SU-DHL-6 (cell line): ENCODE measurements around the gene FEN1.

ENCODE experiments used
- H2AFZ ChIP-seq: fragments of 200-600 bp; sonication (generic); 2 replicates; pipeline ENCODE4 v1.6.1; 2014; ENCODE audit warnings: low read depth, mild to moderate bottlenecking, moderate library complexity, mixed read lengths, antibody characterized with exemption, low read length; ENCODE audit not compliant: severe bottlenecking
- H3F3A ChIP-seq: fragments of 200-600 bp; shearing (Covaris generic); 2 replicates; pipeline ENCODE4 v1.6.0; 2016; ENCODE audit warnings: antibody characterized with exemption, mild to moderate bottlenecking; ENCODE audit not compliant: insufficient read depth
- H3K27ac ChIP-seq: fragments of 200-600 bp; sonication (generic); 2 replicates; pipeline ENCODE4 v1.5.1; 2016; ENCODE audit warnings: low read depth, mild to moderate bottlenecking, low read length, moderate library complexity, mixed read lengths
- H3K27me3 ChIP-seq: fragments of 200-600 bp; sonication (generic), shearing (Covaris generic); 2 replicates; pipeline ENCODE4 v1.6.0; 2014; ENCODE audit warnings: mild to moderate bottlenecking, low read length
- H3K36me3 ChIP-seq: fragments of 200-600 bp; sonication (generic); 2 replicates; pipeline ENCODE4 v1.6.1; 2014; ENCODE audit warnings: mild to moderate bottlenecking, low read length, mixed read lengths
- H3K4me2 ChIP-seq: fragments of 300-600, 200-600 bp; shearing (Covaris generic), sonication (generic); 2 replicates; pipeline ENCODE4 v1.6.0; 2014; ENCODE audit warnings: low read length, low read depth, mild to moderate bottlenecking; ENCODE audit not compliant: poor library complexity, severe bottlenecking
- H3K4me3 ChIP-seq: fragments of 200-600 bp; sonication (generic); 2 replicates; pipeline ENCODE4 v1.5.1; 2014; ENCODE audit warnings: antibody characterized with exemption, low read length, mild to moderate bottlenecking, mixed read lengths; ENCODE audit not compliant: insufficient read depth, poor library complexity, severe bottlenecking
- H3K79me2 ChIP-seq: fragments of 200-600 bp; sonication (generic); 2 replicates; pipeline ENCODE4 v1.6.1; 2014; ENCODE audit warnings: mild to moderate bottlenecking, low read length, moderate library complexity; ENCODE audit not compliant: insufficient read depth
- H3K9ac ChIP-seq: fragments of 200-600 bp; sonication (generic); 2 replicates; pipeline ENCODE4 v1.7.0; 2014; ENCODE audit warnings: mild to moderate bottlenecking, low read length
- H3K9me2 ChIP-seq: fragments of 200-600 bp; sonication (generic); replicated peaks from 2 replicates; pipeline ENCODE4 v1.6.1; 2014; ENCODE audit warnings: low read length; ENCODE audit not compliant: insufficient read depth
- H3K9me3 ChIP-seq: fragments of 200-600 bp; sonication (generic); 2 replicates; pipeline ENCODE4 v1.6.1; 2014; ENCODE audit warnings: low read length, mixed read lengths; ENCODE audit not compliant: insufficient read depth
- H4K20me1 ChIP-seq: fragments of 200-600 bp; sonication (generic); 2 replicates; pipeline ENCODE4 v1.6.1; 2014; ENCODE audit warnings: low read depth, mild to moderate bottlenecking, antibody characterized with exemption, low read length, moderate library complexity, mixed read lengths
- EZH2phosphoT487 ChIP-seq: fragments of 200-600 bp; sonication (generic), shearing (Covaris generic); conservative IDR thresholded peaks from 2 replicates; pipeline ENCODE4 v1.6.1; 2018; ENCODE audit warnings: mild to moderate bottlenecking, antibody characterized with exemption, low read length, moderate library complexity, mixed read lengths
- TF ChIP-seq, protein P1 (sequence below): fragments of 200-600 bp; sonication (generic); IDR thresholded peaks from one replicate; pipeline ENCODE4 v1.5.1; 2017; ENCODE audit warnings: antibody characterized with exemption, mild to moderate bottlenecking, low read length, moderate library complexity; ENCODE audit not compliant: insufficient read depth, poor library complexity, severe bottlenecking

FEN1 gene

DNA sequence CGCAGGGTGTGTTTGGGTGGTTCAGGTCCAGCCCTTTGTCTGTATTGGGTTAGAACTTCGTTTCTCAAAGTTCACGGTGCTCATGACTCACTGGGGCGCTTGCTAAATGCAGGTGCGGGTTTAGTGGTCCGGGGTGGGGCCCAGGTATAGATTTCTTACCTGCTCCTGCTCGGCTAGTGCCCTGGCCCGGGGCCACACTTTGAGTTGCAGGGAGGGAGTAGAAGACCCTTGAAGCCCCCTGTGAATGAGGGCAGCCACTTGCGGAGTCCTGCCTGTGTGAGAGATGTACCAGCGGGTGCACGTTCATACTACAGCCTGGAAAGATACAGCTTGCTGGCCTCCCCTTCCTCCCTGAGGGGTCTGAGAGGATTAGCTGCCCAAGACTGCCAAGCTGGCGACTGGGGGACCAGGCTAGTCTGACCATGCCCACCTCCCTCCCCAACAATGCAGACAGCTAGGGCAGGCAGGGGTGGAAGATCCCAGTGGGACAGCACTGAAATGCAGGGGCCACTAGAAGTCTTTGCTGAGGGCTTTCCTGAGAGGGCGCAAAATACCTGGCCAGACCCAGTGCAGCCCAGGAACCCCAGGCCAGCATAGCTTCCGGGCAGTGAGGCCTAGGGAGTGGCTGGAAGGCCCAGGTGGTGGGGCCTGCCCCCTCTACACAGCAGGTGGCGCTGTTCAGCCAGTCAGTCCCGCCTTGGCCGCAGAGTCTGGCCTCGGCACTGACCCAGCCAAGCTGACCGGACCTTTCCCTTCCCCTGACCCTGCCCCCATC, 45.3 kb upstream of the FEN1 start:
- Histone ChIP-seq H4K20me1 (no peaks in the 10 kb centered on the region), H2AFZ (no peak overlapping the region), H3K9ac (no peak overlapping the region), H3F3A (no peaks in the 10 kb centered on the region), H3K9me2 (no peaks in the 10 kb centered on the region), H3K27me3 (no peaks in the 10 kb centered on the region), H3K4me2 (no peak overlapping the region), H3K4me3 (no peak overlapping the region), H3K36me3 (no peaks in the 10 kb centered on the region), H3K9me3 (no peaks in the 10 kb centered on the region), H3K79me2 (no peaks in the 10 kb centered on the region), H3K27ac (no peak overlapping the region)
- no peak for TF ChIP-seq EZH2phosphoT487
- TF ChIP-seq, protein P1, sequence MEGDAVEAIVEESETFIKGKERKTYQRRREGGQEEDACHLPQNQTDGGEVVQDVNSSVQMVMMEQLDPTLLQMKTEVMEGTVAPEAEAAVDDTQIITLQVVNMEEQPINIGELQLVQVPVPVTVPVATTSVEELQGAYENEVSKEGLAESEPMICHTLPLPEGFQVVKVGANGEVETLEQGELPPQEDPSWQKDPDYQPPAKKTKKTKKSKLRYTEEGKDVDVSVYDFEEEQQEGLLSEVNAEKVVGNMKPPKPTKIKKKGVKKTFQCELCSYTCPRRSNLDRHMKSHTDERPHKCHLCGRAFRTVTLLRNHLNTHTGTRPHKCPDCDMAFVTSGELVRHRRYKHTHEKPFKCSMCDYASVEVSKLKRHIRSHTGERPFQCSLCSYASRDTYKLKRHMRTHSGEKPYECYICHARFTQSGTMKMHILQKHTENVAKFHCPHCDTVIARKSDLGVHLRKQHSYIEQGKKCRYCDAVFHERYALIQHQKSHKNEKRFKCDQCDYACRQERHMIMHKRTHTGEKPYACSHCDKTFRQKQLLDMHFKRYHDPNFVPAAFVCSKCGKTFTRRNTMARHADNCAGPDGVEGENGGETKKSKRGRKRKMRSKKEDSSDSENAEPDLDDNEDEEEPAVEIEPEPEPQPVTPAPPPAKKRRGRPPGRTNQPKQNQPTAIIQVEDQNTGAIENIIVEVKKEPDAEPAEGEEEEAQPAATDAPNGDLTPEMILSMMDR, result peak; percentile 85

DNA sequence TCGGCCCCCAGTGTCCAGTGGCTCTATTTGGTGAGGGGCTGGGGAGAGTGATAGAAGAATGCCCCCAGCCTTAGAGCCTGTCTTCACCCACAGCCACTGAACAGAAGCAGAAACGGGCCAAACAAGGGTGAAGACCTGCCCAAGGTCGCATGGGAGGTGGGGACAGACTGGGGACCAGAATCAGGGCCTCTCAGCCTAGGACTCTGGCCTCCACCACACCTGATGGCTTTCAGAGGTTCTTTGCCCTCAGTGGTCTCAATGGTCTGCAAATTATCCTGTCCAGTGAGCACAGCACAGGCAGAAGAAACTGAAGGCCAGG, 44.8 kb upstream of the FEN1 start:
- no peak overlapping the region for H2AFZ ChIP-seq
- H3K27ac ChIP-seq, result no peak overlapping the region
- no peaks in the 10 kb centered on the region for H3K79me2 ChIP-seq
- H3K27me3 ChIP-seq, result no peaks in the 10 kb centered on the region
- no peak overlapping the region for H3K4me2 ChIP-seq
- H3K9me3 ChIP-seq, result no peaks in the 10 kb centered on the region
- H4K20me1 ChIP-seq, result no peaks in the 10 kb centered on the region
- no peaks in the 10 kb centered on the region for H3F3A ChIP-seq
- no peaks in the 10 kb centered on the region for H3K9me2 ChIP-seq
- no peak for TF ChIP-seq EZH2phosphoT487
- TF ChIP-seq, protein P1, result peak; percentile 9
- no peak overlapping the region for H3K9ac ChIP-seq
- no peaks in the 10 kb centered on the region for H3K36me3 ChIP-seq
- H3K4me3 ChIP-seq, result no peak overlapping the region

DNA sequence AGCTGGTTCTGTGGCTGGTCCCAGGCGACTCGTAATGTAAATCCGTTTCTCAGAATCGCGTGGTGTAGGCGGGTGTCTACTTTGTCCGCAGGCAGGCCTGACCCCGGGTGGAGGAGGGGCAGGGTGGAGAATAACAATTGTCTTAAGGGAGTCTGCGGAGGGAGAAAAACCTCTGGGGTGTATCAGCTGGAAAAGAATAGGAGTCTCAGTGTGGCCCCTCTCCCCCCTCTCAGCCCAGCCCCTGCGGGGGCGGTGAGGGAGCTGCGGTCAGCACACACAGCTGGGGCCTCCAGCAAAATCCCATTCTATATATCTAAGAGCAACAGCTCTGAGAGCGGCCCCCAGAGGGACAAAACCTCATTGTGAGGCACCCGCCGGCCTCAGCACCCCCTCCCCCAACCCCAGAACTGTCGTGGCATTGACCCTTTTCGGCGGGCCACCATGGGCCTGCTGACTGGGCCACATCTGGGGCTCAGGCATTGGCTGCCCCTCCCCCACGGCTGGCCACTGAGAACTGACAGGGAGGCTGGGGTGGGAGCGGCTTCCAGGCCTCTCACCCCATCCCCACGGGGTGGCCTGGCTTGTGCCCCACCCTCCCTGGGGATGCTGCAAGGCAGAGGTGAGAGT, 43.0 kb upstream of the FEN1 start:
- Histone ChIP-seq H3F3A (no peaks in the 10 kb centered on the region), H3K27me3 (no peaks in the 10 kb centered on the region), H3K4me2 (no peak overlapping the region), H2AFZ (no peak overlapping the region), H3K27ac (no peak overlapping the region), H3K9me3 (no peaks in the 10 kb centered on the region), H3K4me3 (no peak overlapping the region), H3K79me2 (no peaks in the 10 kb centered on the region), H3K36me3 (no peaks in the 10 kb centered on the region), H3K9ac (no peak overlapping the region), H3K9me2 (no peaks in the 10 kb centered on the region), H4K20me1 (no peaks in the 10 kb centered on the region)
- no peak for TF ChIP-seq EZH2phosphoT487
- TF ChIP-seq, protein P1, result no peak
